WERI-Rb-1 (cell line): ENCODE measurements around the gene LIPI.
"Not testable (repeated sequence)": the region's sequence is repeated elsewhere in the genome, so short reads cannot be mapped to it uniquely, and the experiment has no call there.

Experiments used
- DNase-seq: peaks from one replicate; pipeline ENCODE4 v3.0.0-alpha.2; 2020
- H3K27ac ChIP-seq: fragments of 250-450 bp; sonication (Bioruptor Pico); 2 replicates; pipeline ENCODE4 v1.5.1; 2020; ENCODE audit warnings: mild to moderate bottlenecking, moderate library complexity
- H3K27me3 ChIP-seq: fragments of 250-450 bp; sonication (Bioruptor Pico); 2 replicates; pipeline ENCODE4 v1.5.1; 2021; ENCODE audit warnings: mild to moderate bottlenecking, low read depth, moderate library complexity; ENCODE audit not compliant: insufficient read depth, severe bottlenecking
- H3K36me3 ChIP-seq: fragments of 250-450 bp; sonication (Bioruptor Pico); 2 replicates; pipeline ENCODE4 v1.5.1; 2020; ENCODE audit warnings: mild to moderate bottlenecking, moderate library complexity
- H3K4me3 ChIP-seq: 2 replicates; pipeline ENCODE4 v1.5.1; 2011; ENCODE audit warnings: low read depth, mild to moderate bottlenecking, control low read depth, low read length
- H3K9me3 ChIP-seq: fragments of 250-450 bp; sonication (Bioruptor Pico); 2 replicates; pipeline ENCODE4 v1.5.1; 2021; ENCODE audit warnings: mild to moderate bottlenecking, moderate library complexity; ENCODE audit not compliant: severe bottlenecking
- TF ChIP-seq, protein P1 (sequence below): IDR thresholded peaks from 2 replicates; pipeline ENCODE4 v1.5.1; 2011; ENCODE audit warnings: low read depth, mild to moderate bottlenecking, control low read depth, inconsistent platforms, low read length

LIPI gene

DNA sequence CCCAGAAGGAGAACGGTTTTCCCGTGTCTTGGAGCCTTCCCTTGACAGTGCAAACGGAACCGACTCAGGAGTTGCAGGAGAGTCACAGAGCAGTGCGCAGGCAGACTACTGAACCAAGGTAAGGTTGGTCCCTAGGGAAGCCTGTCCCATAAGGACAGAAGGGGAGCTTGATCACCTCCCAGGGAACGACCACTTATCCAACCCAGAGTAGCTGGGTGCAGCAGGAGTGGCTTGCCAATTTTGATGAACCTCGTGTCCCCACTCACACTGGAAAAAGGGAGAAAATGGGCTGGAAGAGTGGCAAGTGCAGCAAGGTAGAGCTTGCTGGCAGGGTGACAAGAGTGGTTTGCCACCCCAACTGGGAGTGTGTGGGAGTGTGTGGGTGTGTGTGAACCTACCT is 95.1 kb downstream of the LIPI start:
- Histone ChIP-seq H3K36me3 (no peaks in the 10 kb centered on the region), H3K27ac (no peak overlapping the region), H3K4me3 (no peak overlapping the region), H3K9me3 (no peaks in the 10 kb centered on the region), H3K27me3 (no peaks in the 10 kb centered on the region)
- DNase-seq, result no peak
- TF ChIP-seq, protein P1, sequence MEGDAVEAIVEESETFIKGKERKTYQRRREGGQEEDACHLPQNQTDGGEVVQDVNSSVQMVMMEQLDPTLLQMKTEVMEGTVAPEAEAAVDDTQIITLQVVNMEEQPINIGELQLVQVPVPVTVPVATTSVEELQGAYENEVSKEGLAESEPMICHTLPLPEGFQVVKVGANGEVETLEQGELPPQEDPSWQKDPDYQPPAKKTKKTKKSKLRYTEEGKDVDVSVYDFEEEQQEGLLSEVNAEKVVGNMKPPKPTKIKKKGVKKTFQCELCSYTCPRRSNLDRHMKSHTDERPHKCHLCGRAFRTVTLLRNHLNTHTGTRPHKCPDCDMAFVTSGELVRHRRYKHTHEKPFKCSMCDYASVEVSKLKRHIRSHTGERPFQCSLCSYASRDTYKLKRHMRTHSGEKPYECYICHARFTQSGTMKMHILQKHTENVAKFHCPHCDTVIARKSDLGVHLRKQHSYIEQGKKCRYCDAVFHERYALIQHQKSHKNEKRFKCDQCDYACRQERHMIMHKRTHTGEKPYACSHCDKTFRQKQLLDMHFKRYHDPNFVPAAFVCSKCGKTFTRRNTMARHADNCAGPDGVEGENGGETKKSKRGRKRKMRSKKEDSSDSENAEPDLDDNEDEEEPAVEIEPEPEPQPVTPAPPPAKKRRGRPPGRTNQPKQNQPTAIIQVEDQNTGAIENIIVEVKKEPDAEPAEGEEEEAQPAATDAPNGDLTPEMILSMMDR, result no peak

DNA sequence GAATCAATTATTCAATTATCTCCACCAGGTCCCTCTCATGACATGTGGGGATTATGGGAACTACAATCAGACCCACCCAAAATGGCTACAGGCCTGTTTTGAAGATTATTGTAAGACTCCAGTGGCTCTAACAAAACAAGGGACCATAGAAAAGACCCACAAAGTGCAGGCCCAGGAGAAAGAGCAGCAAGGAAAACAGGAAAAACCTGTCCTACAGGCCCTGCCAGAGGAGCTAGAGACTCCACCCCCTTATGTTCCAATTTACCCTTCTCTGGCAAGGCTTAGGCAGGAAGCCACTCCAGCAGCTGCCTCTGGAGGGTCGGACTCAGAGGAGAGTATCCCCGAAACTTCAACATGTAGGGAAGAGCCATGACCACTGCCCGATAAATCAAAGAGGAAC is 96.5 kb downstream of the LIPI start:
- H3K27ac ChIP-seq, result no peak overlapping the region
- DNase-seq, result no peak
- no peak overlapping the region for H3K4me3 ChIP-seq
- H3K9me3 ChIP-seq, result no peaks in the 10 kb centered on the region
- H3K36me3 ChIP-seq, result no peaks in the 10 kb centered on the region
- H3K27me3 ChIP-seq, result no peaks in the 10 kb centered on the region
- TF ChIP-seq, protein P1, result no peak

- H3K36me3 ChIP-seq, H3K9me3 ChIP-seq, H3K27ac ChIP-seq, H3K4me3 ChIP-seq, H3K27me3 ChIP-seq, DNase-seq: not testable (repeated sequence)
These were observed 106.2 kb downstream of the LIPI start for GRCh38 chr21:14104564-14104963.

- Histone ChIP-seq H3K9me3 (no peaks in the 10 kb centered on the region), H3K4me3 (no peak overlapping the region), H3K27me3 (no peaks in the 10 kb centered on the region), H3K36me3 (0 out of 2 replicates have a peak, but pooled peaks cover 2% of the 10 kb centered on the region), H3K27ac (no peak overlapping the region)
- TF ChIP-seq, protein P1, result no peak
- no peak for DNase-seq
These were observed 111.2 kb downstream of the LIPI start for GRCh38 chr21:14099570-14099969.

DNA sequence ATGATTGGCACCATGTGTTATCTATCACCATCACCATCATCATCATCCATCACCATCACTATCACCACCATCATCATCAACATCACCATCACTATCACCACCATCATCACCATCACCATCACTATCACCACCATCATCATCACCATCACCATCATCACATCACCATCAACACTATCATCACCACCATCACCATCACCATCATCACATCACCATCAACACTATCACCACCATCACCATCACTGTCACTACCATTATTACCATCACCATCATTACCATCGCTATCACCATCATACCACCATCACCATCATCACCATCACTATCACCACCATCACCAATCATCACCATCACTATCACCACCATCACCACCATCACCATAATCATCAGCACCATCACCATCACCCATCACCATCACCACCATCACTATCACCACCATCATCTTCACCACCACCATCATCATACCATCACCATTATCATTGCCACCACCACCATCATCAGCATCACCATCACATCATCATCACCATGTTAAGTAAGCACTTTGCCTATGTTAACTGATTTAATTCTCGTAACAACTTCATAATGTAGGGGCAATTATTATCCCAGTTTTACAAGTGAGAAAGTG is 112.8 kb downstream of the LIPI start:
- H3K27ac ChIP-seq, result no peak overlapping the region
- TF ChIP-seq, protein P1, result no peak
- H3K4me3 ChIP-seq, result no peak overlapping the region
- no peaks in the 10 kb centered on the region for H3K27me3 ChIP-seq
- DNase-seq, result no peak
- 0 out of 2 replicates have a peak, but pooled peaks cover 2% of the 10 kb centered on the region for H3K36me3 ChIP-seq
- H3K9me3 ChIP-seq, result no peaks in the 10 kb centered on the region

DNA sequence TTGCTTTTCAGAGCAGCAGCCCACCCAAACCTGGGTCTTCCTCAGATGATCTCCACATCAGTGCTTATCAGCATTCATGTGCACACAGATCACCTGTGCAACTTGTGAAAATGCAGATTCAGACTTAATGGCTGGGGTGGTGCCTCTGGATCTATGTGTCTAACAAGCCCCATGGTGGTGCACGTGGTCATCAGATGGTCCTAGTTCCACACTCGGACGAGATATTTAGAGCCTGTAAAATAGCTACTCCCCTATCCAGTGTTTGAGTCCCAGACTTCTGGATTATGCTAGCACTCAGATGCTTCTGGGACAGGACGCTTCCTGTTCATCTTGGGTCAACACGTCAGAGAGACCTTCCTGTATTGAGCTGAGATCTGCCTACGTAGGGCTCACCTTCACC is 114.2 kb downstream of the LIPI start:
- H3K27me3 ChIP-seq, result no peaks in the 10 kb centered on the region
- TF ChIP-seq, protein P1, result no peak

More for the DNA sequence above, 114.2 kb downstream of the LIPI start:
- H3K36me3 ChIP-seq, result peaks cover 7% of the 10 kb centered on the region; the same call in 1 of the 2 replicates
- DNase-seq, result no peak
- H3K27ac ChIP-seq, result no peak overlapping the region
- H3K9me3 ChIP-seq, result no peaks in the 10 kb centered on the region
- H3K4me3 ChIP-seq, result no peak overlapping the region
